ENCODE results near the gene TLE1. TPM values are rescaled to one million over a fixed set of nuclear protein-coding genes. Genes with fewer than 3 reads are reported as not detected.

TLE1 gene
- total and polyA plus RNA-seq, 9 of the 15 experiments (the other 6 are each of a cell fraction or from before 2014, with no cell fraction given), result 0.11 TPM; not detected in 8

GRCh38 chr9:81737871-81738507 is 48.6 kb upstream of the TLE1 start:
- intact Hi-C loops (cut with micrococcal nuclease) (no loop called here), in situ Hi-C loops (cut with MboI) (no loop called here)
- Histone ChIP-seq H3K4me1 (replicated peaks in 1 of 2; ENCODE audit: control insufficient read depth in 2 of 2, insufficient read depth in 2 of 2, low read length in 2 of 2) (no peaks in the 10 kb centered on the region), H2AFZ (ENCODE audit: low read depth, low read length) (no peak overlapping the region), H3K79me2 (ENCODE audit: control insufficient read depth, insufficient read depth, low read length) (no peaks in the 10 kb centered on the region), H3K9me1 (ENCODE audit: control insufficient read depth, insufficient read depth, low read length) (no peaks in the 10 kb centered on the region), H3K36me3 (ENCODE audit: control insufficient read depth, insufficient read depth, low read length) (no peaks in the 10 kb centered on the region), H3K27ac (ENCODE audit: extremely low read depth, low read depth, low read length) (no peak overlapping the region), H3K27me3 (ENCODE audit: control insufficient read depth in 2 of 2, insufficient read depth in 2 of 2, low read length in 2 of 2) (no peaks in the 10 kb centered on the region), H3K9ac (ENCODE audit: insufficient read depth in 1 of 2, low read depth in 2 of 2, low read length in 2 of 2) (no peak overlapping the region), H3K4me2 (ENCODE audit: insufficient read depth, low read length) (no peak overlapping the region), H4K20me1 (replicated peaks; ENCODE audit: control insufficient read depth, insufficient read depth, low read length) (no peaks in the 10 kb centered on the region), H3K4me3 (no peak overlapping the region), H3K9me3 (replicated peaks; ENCODE audit: control insufficient read depth, insufficient read depth, low read depth, low read length) (no peaks in the 10 kb centered on the region)
- BruUV-seq (replicated peaks), result no TSS peak
- no peak for FAIRE-seq
- CTCF ChIA-PET (ENCODE audit: low intra/inter-chr PET ratio), result no interaction called here
- WGBS (ENCODE audit: insufficient coverage, low coverage, missing lambda C conversion rate), result 6% methylated on average over 6 of the region's 6 CpGs
- DNase-seq (ENCODE audit: extremely low read depth in 1 of 4, low spot score in 3 of 4), result no peak
- POLR2A ChIA-PET, result interaction anchor here (0.6 kb wide), 1 partner anchor 1263 kb away, joined by 3 read pairs; no protein-coding TSS in a partner anchor
- ATAC-seq, result no peak
- TF ChIP-seq ZNF121 (CRISPR knock-in tag; conservative IDR thresholded peaks at IDR 0.05) (no peak), PHF20 (IDR thresholded peaks at IDR 0.05; ENCODE audit: partially characterized antibody) (no peak), ZNF175 (CRISPR knock-in tag; IDR thresholded peaks at IDR 0.05; ENCODE audit: low read depth) (no peak), NFRKB (IDR thresholded peaks at IDR 0.05; ENCODE audit: low read depth) (no peak), ZNF133 (CRISPR knock-in tag; IDR thresholded peaks at IDR 0.05) (no peak), RUNX1 (IDR thresholded peaks at IDR 0.05; ENCODE audit: low read depth) (no peak), NR4A1 (CRISPR knock-in tag; IDR thresholded peaks at IDR 0.05) (no peak), NR4A1 (tag; IDR thresholded peaks at IDR 0.05) (no peak), MAFF (IDR thresholded peaks at IDR 0.05; ENCODE audit: low read length) (no peak), ZNF12 (CRISPR knock-in tag; IDR thresholded peaks at IDR 0.05) (no peak), ESRRB (CRISPR knock-in tag; IDR thresholded peaks at IDR 0.05; ENCODE audit: borderline replicate concordance) (no peak), IFI16 (CRISPR knock-in tag; IDR thresholded peaks at IDR 0.05) (no peak), TRIM28 (IDR thresholded peaks at IDR 0.05) (no peak), ZNF318 (IDR thresholded peaks at IDR 0.05; ENCODE audit: borderline replicate concordance in 1 of 2, low read depth in 1 of 2) (no peak)
- TF ChIP-seq, protein P1, sequence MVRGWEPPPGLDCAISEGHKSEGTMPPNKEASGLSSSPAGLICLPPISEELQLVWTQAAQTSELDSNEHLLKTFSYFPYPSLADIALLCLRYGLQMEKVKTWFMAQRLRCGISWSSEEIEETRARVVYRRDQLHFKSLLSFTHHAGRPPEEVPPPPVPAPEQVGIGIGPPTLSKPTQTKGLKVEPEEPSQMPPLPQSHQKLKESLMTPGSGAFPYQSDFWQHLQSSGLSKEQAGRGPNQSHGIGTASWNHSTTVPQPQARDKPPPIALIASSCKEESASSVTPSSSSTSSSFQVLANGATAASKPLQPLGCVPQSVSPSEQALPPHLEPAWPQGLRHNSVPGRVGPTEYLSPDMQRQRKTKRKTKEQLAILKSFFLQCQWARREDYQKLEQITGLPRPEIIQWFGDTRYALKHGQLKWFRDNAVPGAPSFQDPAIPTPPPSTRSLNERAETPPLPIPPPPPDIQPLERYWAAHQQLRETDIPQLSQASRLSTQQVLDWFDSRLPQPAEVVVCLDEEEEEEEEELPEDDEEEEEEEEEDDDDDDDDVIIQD (CRISPR knock-in tag; IDR thresholded peaks at IDR 0.05), result no peak
